Stimulated activated CD4-positive, alpha-beta T cell treated with anti-CD3 and anti-CD28 coated beads, Interleukin-4, amount 100 ng/mL, for 4 hours (primary cell): Measurements from ENCODE around the gene MEF2B.
"Not testable (repeated sequence)": the region's sequence is repeated elsewhere in the genome, so short reads cannot be mapped to it uniquely, and the experiment has no call there.

Source experiments
- DNase-seq, 2 experiments: peaks; one replicate each; pipeline ENCODE4 v3.0.0-alpha.2; 2020

The MEF2B gene

GRCh38 chr19:19192910-19193423 is 22.9 kb upstream of the MEF2B start:
- no peak for DNase-seq

- peak; percentile 96 to 99 for DNase-seq
These were observed 22.2 kb upstream of the MEF2B start, which contains the start of the genes BORCS8 and RFXANK for GRCh38 chr19:19192078-19192882. Gene BORCS8 (minus strand): TSS chr19:19192152. CDS start chr19:19192117, 35 bp downstream. Gene RFXANK (plus strand): TSS chr19:19192258. CDS start chr19:19193947, 1,689 bp downstream.

GRCh38 chr19:19191768-19192077 is 21.7 kb upstream of the MEF2B start:
- DNase-seq: no peak

GRCh38 chr19:19186742-19187141 is 16.7 kb upstream of the MEF2B start:
- no peak for DNase-seq

GRCh38 chr19:19185853-19186740 is 16.0 kb upstream of the MEF2B start:
- DNase-seq: peak; percentile 43 to 59

GRCh38 chr19:19181488-19181998 is 11.5 kb upstream of the MEF2B start:
- DNase-seq: no peak

GRCh38 chr19:19179548-19180441 is 9.7 kb upstream of the MEF2B start:
- no peak for DNase-seq

GRCh38 chr19:19176950-19177349 is 6.9 kb upstream of the MEF2B start:
- no peak for DNase-seq

- not testable (repeated sequence) for DNase-seq
These were observed 3.2 kb upstream of the MEF2B start for GRCh38 chr19:19173243-19173642.

GRCh38 chr19:19171821-19172532 is 1.9 kb upstream of the MEF2B start:
- no peak for DNase-seq

- no peak for DNase-seq
These were observed 1.0 kb upstream of the MEF2B start for GRCh38 chr19:19170873-19171672.

GRCh38 chr19:19169236-19170052 is 619 bp downstream of the MEF2B start:
- no peak for DNase-seq

- no peak for DNase-seq
These were observed 2.5 kb downstream of the MEF2B start for GRCh38 chr19:19167612-19168011.

- no peak for DNase-seq
These were observed 4.7 kb downstream of the MEF2B start for GRCh38 chr19:19165396-19165795.

- no peak for DNase-seq
These were observed 7.6 kb downstream of the MEF2B start for GRCh38 chr19:19162495-19162894.

- no peak for DNase-seq
These were observed 9.5 kb downstream of the MEF2B start for GRCh38 chr19:19160461-19161035.

- no peak for DNase-seq
These were observed 10.5 kb downstream of the MEF2B start for GRCh38 chr19:19159534-19159933.

GRCh38 chr19:19157808-19158207 is 12.3 kb downstream of the MEF2B start:
- DNase-seq: no peak

GRCh38 chr19:19155495-19156219 is 14.4 kb downstream of the MEF2B start:
- no peak for DNase-seq
